ENCODE data around the gene AGFG2. TPM values are rescaled to one million over a fixed set of nuclear protein-coding genes. Genes with fewer than 3 reads are reported as not detected.
"Not testable (repeated sequence)": the region's sequence is repeated elsewhere in the genome, so short reads cannot be mapped to it uniquely, and the experiment has no call there.

The AGFG2 gene
- total RNA-seq, 1 experiment from 2014 or later = 11.2 TPM

DNA sequence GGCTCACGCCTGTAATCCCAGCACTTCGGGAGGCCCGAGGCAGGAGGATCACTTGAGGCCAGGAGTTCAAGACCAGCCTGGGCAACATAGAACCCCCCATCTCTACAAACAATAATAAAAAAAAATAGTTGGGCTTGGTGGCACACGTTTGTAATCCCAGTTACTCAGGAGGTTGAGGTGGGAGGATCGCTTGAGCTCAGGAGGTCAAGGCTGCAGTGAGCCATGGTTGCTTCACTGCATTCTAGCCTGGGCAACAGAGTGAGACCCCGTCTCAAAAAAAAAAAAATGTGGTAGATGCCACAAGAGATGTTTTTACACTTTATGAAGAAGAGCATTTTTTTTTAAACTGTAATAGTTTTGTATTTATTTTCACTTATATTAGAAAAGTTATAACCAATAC lies 42.5 kb upstream of the AGFG2 start:
- Histone ChIP-seq H2AK5ac (ENCODE audit: insufficient read length, low read length) (no peak overlapping the region), H3K14ac (ENCODE audit: insufficient read depth, low read length) (no peak overlapping the region), H2AFZ (ENCODE audit: low read length) (no peak overlapping the region), H2BK12ac (ENCODE audit: insufficient read length, low read depth, low read length) (no peak overlapping the region), H2BK5ac (ENCODE audit: insufficient read length, low read length) (no peak overlapping the region), H4K91ac (ENCODE audit: insufficient read length, low read depth, low read length) (no peak overlapping the region), H4K8ac (replicated peaks; ENCODE audit: insufficient read length, low read depth, low read length) (no peak overlapping the region), H3K4ac (ENCODE audit: low read depth, low read length) (no peak overlapping the region), H3K56ac (ENCODE audit: insufficient read length, low read depth, low read length) (no peak overlapping the region), H3K4me1 (ENCODE audit: insufficient read depth, low read length) (no peaks in the 10 kb centered on the region), H3K23ac (ENCODE audit: insufficient read length, low read depth, low read length) (no peak overlapping the region), H3K18ac (ENCODE audit: insufficient read length, low read depth, low read length) (no peak overlapping the region), H4K20me1 (ENCODE audit: control insufficient read depth, insufficient read depth, insufficient read length) (no peaks in the 10 kb centered on the region), H3K27me3 (ENCODE audit: insufficient read depth, low read length) (no peaks in the 10 kb centered on the region; the same call in 1 of the 2 replicates), H3K9me3 (ENCODE audit: control insufficient read depth, low read depth, low read length) (no peaks in the 10 kb centered on the region), H3K79me1 (ENCODE audit: insufficient read depth, low read depth, low read length, poor library complexity, severe bottlenecking) (no peaks in the 10 kb centered on the region), H3K4me2 (ENCODE audit: insufficient read depth, insufficient read length, low read length) (no peak overlapping the region), H2BK15ac (ENCODE audit: low read depth, low read length) (no peak overlapping the region), H3T11ph (ENCODE audit: low read length) (no peak overlapping the region), H4K5ac (ENCODE audit: insufficient read length, low read depth, low read length) (no peak overlapping the region), H2BK20ac (ENCODE audit: low read depth, low read length, poor library complexity, severe bottlenecking) (no peak overlapping the region), H3K23me2 (ENCODE audit: insufficient read length, low read depth, low read length, poor library complexity, severe bottlenecking) (peaks cover 3% of the 10 kb centered on the region), H3K27ac (ENCODE audit: insufficient read length, low read depth, low read length) (no peak overlapping the region), H2BK120ac (ENCODE audit: low read depth, low read length, poor library complexity, severe bottlenecking) (no peak overlapping the region), H3K79me2 (ENCODE audit: insufficient read depth, low read length) (no peaks in the 10 kb centered on the region), H3K9ac (ENCODE audit: extremely low read depth, insufficient read length, low read length) (no peak overlapping the region)
- TF ChIP-seq, protein P1, sequence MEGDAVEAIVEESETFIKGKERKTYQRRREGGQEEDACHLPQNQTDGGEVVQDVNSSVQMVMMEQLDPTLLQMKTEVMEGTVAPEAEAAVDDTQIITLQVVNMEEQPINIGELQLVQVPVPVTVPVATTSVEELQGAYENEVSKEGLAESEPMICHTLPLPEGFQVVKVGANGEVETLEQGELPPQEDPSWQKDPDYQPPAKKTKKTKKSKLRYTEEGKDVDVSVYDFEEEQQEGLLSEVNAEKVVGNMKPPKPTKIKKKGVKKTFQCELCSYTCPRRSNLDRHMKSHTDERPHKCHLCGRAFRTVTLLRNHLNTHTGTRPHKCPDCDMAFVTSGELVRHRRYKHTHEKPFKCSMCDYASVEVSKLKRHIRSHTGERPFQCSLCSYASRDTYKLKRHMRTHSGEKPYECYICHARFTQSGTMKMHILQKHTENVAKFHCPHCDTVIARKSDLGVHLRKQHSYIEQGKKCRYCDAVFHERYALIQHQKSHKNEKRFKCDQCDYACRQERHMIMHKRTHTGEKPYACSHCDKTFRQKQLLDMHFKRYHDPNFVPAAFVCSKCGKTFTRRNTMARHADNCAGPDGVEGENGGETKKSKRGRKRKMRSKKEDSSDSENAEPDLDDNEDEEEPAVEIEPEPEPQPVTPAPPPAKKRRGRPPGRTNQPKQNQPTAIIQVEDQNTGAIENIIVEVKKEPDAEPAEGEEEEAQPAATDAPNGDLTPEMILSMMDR (conservative IDR thresholded peaks at IDR 0.05) = no peak
- peaks cover 8 to 15% of the 10 kb centered on the region in 2 experiments; a peak in 3 of 4 replicates for H3K4me1 Mint-ChIP-seq
- H3K36me3 Mint-ChIP-seq (ENCODE audit: insufficient read depth in 1 of 3, low read depth in 3 of 3) = peaks cover 0 to 4% (median 3%) of the 10 kb centered on the region in 3 experiments; a peak in 2 of 7 replicates
- no peak overlapping the region for H3K4me3 Mint-ChIP-seq
- H3K27ac Mint-ChIP-seq = no peak overlapping the region
- peaks cover 21% of the 10 kb centered on the region for H3K27me3 Mint-ChIP-seq (ENCODE audit: low read depth)
- no CpG with 5 or more reads among the region's 6 CpGs for WGBS (ENCODE audit: extremely low coverage, insufficient read length, low lambda C conversion rate)
- H3K9me3 Mint-ChIP-seq = no peaks in the 10 kb centered on the region
- no peak for DNase-seq

DNA sequence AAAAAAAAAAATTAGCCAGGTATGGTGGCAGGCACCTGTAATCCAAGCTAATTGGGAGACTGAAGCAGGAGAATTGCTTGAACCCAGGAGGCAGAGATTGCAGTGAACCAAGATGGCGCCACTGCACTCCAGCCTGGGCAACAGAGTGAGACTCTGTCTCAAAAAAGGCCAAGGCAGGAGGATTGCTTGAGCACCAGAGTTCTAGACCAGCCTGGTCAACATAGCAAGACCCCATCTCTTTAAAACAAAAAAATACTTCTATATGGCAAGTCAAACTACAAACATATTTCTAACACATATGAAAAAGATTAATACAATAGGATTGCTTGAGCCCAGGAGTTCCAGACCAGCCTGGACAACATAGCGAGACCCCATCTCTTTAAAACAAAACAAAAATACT lies 38.3 kb upstream of the AGFG2 start:
- H3K4me3 Mint-ChIP-seq = not testable (repeated sequence)

More for the DNA sequence above, 38.3 kb upstream of the AGFG2 start:
- not testable (repeated sequence) for H3K18ac ChIP-seq (ENCODE audit: insufficient read length, low read depth, low read length); H2AK5ac ChIP-seq (ENCODE audit: insufficient read length, low read length); H3K27me3 ChIP-seq (ENCODE audit: insufficient read depth, low read length); H2BK20ac ChIP-seq (ENCODE audit: low read depth, low read length, poor library complexity, severe bottlenecking); H3K23me2 ChIP-seq (ENCODE audit: insufficient read length, low read depth, low read length, poor library complexity, severe bottlenecking); H2BK120ac ChIP-seq (ENCODE audit: low read depth, low read length, poor library complexity, severe bottlenecking); H3K27ac ChIP-seq (ENCODE audit: insufficient read length, low read depth, low read length); H2BK15ac ChIP-seq (ENCODE audit: low read depth, low read length); H2AFZ ChIP-seq (ENCODE audit: low read length); H3K4me2 ChIP-seq (ENCODE audit: insufficient read depth, insufficient read length, low read length); H4K20me1 ChIP-seq (ENCODE audit: control insufficient read depth, insufficient read depth, insufficient read length); H3K79me1 ChIP-seq (ENCODE audit: insufficient read depth, low read depth, low read length, poor library complexity, severe bottlenecking); H3T11ph ChIP-seq (ENCODE audit: low read length); H3K9me3 Mint-ChIP-seq; H3K27me3 Mint-ChIP-seq (ENCODE audit: low read depth); H3K36me3 Mint-ChIP-seq (ENCODE audit: insufficient read depth in 1 of 3, low read depth in 3 of 3); H3K9me3 ChIP-seq (ENCODE audit: control insufficient read depth, low read depth, low read length); H3K56ac ChIP-seq (ENCODE audit: insufficient read length, low read depth, low read length); H3K79me2 ChIP-seq (ENCODE audit: insufficient read depth, low read length); H3K27ac Mint-ChIP-seq; H3K4ac ChIP-seq (ENCODE audit: low read depth, low read length); H4K8ac ChIP-seq (replicated peaks; ENCODE audit: insufficient read length, low read depth, low read length); H2BK12ac ChIP-seq (ENCODE audit: insufficient read length, low read depth, low read length); H2BK5ac ChIP-seq (ENCODE audit: insufficient read length, low read length); H3K14ac ChIP-seq (ENCODE audit: insufficient read depth, low read length); H4K5ac ChIP-seq (ENCODE audit: insufficient read length, low read depth, low read length); DNase-seq; H3K23ac ChIP-seq (ENCODE audit: insufficient read length, low read depth, low read length); H3K9ac ChIP-seq (ENCODE audit: extremely low read depth, insufficient read length, low read length); H3K4me1 Mint-ChIP-seq; H4K91ac ChIP-seq (ENCODE audit: insufficient read length, low read depth, low read length); H3K4me1 ChIP-seq (ENCODE audit: insufficient read depth, low read length)
- WGBS (ENCODE audit: extremely low coverage, insufficient read length, low lambda C conversion rate) = no CpG with 5 or more reads among the region's 2 CpGs
